ENCODE measurements around the gene ZNF433.

DNA sequence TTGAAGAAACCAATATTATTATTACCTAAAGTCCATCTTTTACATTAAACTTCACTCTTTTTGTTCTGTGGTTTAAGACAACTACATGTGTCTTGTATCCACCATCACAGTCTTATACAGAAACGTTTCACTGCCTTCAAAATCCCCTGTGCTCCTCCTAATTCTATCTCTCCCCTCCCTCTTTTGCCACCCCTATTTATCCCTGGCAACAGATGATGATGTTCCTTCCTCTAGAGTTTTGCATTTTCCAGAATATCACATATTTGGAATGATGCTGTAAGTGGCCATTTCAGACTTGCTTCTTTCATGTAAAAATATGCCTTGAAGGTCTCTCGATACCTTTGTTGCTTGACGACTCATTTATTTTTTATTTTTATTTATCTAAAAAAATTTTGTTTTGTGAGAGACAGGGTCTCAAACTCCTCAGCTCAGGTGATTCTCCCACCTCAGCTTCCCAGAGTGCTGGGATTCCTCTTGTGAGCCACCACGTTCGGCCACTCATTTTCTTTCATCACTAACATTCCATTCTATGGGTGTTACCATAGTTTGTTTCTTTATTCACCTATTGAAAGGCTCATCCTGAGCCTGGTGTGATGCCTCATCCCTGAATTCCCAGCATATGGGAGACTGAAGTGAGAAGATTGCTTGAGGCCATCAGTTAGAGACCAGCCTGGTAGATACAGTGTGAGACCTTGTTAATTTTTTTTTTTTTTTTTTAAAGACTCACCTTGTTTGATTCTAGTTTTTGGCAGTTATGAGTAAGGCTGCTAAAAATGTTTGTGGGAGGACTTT, 62.3 kb downstream of the ZNF433 start:
- no peak for TF ChIP-seq CTCF (IDR thresholded peaks at IDR 0.05)
- TF ChIP-seq POLR2A (IDR thresholded peaks at IDR 0.05) = no peak

All from prostate gland (tissue), 2 donors.